Brain microvascular endothelial cell (primary cell): ENCODE data around the gene SORBS1.
A peak's percentile ranks its signal among the peaks of the same experiment; 100 is the strongest.

Experiments used
- DNase-seq: peaks from one replicate; pipeline ENCODE4 v3.0.0-alpha.2; 2020
- H3K27ac ChIP-seq: fragments of 250-450 bp; sonication (Bioruptor Pico); 2 replicates; pipeline ENCODE4 v1.5.1; 2020; ENCODE audit warnings: mild to moderate bottlenecking, moderate library complexity
- H3K27me3 ChIP-seq: fragments of 250-450 bp; sonication (Bioruptor Pico); replicated peaks from 2 replicates; pipeline ENCODE4 v1.5.1; 2020; ENCODE audit warnings: mild to moderate bottlenecking
- H3K36me3 ChIP-seq: fragments of 250-450 bp; sonication (Bioruptor Pico); replicated peaks from 2 replicates; pipeline ENCODE4 v1.5.1; 2020; ENCODE audit warnings: mild to moderate bottlenecking
- H3K4me3 ChIP-seq: 2 replicates; pipeline ENCODE4 v1.5.1; 2011; ENCODE audit warnings: low read depth, mild to moderate bottlenecking, control low read depth, low read length, moderate library complexity
- in situ Hi-C: cut with HindIII; loops from 2 replicates; pipeline ENCODE4 v1.10.0; 2017; ENCODE audit warnings: low sequenced_read_pairs, low pct_ligation_motif_present
- TF ChIP-seq, protein P1 (sequence below): IDR thresholded peaks from 2 replicates; pipeline ENCODE4 v1.5.1; 2011; ENCODE audit warnings: low read depth, mild to moderate bottlenecking, moderate library complexity, low read length, control low read depth, inconsistent platforms; ENCODE audit errors: missing control alignments

Gene SORBS1

DNA sequence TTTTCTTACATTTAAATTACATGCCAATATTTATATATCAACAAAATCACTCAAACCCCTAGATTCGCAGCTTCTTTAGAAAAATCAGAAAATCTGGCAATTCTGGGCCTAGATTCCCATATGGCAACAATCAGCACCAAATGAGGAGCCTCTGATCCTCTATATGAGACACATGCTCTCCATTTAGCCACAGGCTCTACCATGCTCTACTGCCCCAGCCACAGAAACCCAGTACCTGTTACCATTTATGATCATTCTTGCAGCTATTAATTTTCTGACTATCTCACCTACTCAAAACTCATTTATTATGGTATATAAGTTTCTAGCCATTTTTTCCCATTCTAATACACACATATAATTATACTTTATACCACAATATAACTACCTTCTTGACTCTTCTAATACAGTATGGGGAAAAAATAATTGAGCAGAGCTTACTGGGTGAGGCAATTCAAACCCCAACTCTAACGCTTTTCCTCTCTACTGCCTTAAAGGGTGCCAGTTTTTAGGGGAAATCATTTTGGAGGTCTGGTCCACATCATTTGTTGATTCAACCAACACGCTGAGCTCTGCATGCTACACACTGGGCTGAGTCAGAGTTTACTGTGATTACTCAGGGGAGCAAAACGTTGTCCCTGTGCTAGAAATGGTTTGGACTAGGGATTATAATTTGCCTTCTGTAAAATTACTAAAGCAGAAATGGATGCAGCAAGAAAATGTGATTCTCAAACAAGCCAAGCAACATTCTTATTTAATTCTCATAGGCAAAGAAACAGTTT lies 281.9 kb downstream of the SORBS1 start:
- peak overlapping the region; percentile 16 for H3K27ac ChIP-seq
- H3K36me3 ChIP-seq, result no peaks in the 10 kb centered on the region
- no peaks in the 10 kb centered on the region for H3K27me3 ChIP-seq
- in situ Hi-C loops, result no loop called here
- H3K4me3 ChIP-seq, result no peak overlapping the region
- DNase-seq, result peak; percentile 65
- TF ChIP-seq, protein P1, sequence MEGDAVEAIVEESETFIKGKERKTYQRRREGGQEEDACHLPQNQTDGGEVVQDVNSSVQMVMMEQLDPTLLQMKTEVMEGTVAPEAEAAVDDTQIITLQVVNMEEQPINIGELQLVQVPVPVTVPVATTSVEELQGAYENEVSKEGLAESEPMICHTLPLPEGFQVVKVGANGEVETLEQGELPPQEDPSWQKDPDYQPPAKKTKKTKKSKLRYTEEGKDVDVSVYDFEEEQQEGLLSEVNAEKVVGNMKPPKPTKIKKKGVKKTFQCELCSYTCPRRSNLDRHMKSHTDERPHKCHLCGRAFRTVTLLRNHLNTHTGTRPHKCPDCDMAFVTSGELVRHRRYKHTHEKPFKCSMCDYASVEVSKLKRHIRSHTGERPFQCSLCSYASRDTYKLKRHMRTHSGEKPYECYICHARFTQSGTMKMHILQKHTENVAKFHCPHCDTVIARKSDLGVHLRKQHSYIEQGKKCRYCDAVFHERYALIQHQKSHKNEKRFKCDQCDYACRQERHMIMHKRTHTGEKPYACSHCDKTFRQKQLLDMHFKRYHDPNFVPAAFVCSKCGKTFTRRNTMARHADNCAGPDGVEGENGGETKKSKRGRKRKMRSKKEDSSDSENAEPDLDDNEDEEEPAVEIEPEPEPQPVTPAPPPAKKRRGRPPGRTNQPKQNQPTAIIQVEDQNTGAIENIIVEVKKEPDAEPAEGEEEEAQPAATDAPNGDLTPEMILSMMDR, result no peak

DNA sequence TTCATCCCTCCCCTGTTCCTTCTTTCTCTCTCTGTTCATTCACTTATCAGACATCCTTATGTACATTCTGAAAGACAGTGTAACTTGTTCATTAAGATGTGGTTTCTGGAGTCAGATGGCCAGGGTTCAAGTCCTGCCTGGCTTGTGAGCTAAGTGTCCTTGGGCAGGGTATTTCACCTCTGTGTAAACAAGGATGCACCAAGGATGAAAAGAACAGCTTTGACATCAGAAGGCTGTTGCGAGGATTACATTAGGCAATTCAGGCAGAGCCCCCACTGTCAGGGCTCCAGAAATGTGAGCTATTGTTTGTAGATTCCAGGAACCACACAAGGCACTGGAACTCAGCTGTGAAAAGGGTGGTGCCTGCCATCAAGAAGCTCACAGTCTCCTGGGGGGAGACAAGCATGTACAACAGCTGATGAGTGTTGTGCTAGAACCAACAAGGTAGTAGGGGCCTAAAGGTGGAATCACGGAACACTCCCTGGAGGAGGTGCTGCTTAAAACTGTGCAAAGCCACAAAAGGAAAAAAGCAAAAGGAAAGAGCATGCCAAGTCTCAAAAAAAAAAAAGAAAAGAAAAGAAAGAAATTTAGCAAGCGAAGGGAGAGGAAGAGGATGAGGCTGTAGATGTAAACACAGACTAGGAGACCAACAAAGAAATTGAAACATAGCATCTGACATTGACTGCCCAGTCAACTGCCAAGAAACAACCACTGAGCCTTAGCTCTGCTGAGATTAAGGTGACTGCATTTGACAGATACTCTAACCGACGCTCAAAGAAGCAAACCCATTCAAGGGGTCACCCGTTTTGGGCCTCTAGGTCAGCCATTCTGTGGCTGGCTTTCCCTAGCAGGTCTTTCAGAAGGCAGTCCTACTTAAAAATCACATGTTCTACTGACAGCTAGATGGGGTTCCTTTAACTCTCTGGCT lies 282.8 kb downstream of the SORBS1 start:
- in situ Hi-C loops, result no loop called here
- peak; percentile 71 for DNase-seq
- TF ChIP-seq, protein P1, result no peak
- peak overlapping the region; percentile 20 for H3K27ac ChIP-seq
- H3K27me3 ChIP-seq, result no peaks in the 10 kb centered on the region
- no peak overlapping the region for H3K4me3 ChIP-seq
- no peaks in the 10 kb centered on the region for H3K36me3 ChIP-seq

DNA sequence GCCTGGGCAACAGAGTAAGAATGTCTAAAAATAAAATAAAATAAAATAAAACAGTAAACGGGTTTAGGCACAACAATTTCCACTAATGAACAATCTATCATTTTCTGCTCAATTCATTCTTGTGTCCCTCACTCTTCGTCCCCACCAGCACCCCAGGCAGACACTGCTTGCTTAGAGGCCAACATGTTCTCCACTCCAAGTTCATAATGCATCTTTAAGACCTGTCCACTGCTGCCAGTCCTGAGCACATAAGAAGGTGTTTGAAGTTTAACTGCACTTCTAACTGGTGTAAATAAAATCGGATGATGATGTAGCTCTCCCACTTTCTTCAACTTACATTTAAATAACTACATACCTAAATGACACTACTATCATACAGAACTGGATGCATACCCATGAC lies 283.6 kb downstream of the SORBS1 start:
- H3K27ac ChIP-seq, result peak overlapping the region; percentile 20

DNA sequence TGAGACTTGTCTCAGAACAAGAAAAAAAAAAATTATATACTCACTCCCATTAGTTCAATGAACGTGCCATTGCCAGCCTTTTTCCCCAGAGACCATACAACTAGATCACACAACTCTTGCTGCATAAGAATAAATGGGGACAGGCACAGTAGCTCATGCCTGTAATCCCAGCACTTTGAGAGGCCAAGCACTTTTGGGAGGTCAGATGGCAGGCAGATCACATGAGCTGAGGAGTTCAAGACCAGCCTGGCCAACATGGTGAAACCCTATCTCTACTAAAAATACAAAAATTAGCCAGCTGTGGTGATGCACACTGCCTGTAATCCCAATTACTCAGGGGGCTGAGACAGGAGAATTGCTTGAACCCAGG lies 284.0 kb downstream of the SORBS1 start:
- DNase-seq, result no peak
- H3K27me3 ChIP-seq, result no peaks in the 10 kb centered on the region
- in situ Hi-C loops, result no loop called here
- H3K27ac ChIP-seq, result no peak overlapping the region
- TF ChIP-seq, protein P1, result no peak
- no peak overlapping the region for H3K4me3 ChIP-seq
- no peaks in the 10 kb centered on the region for H3K36me3 ChIP-seq

More for the DNA sequence above, 283.6 kb downstream of the SORBS1 start:
- H3K4me3 ChIP-seq, result no peak overlapping the region
- DNase-seq, result no peak
- TF ChIP-seq, protein P1, result no peak
- no peaks in the 10 kb centered on the region for H3K36me3 ChIP-seq
- H3K27me3 ChIP-seq, result no peaks in the 10 kb centered on the region
- in situ Hi-C loops, result no loop called here

DNA sequence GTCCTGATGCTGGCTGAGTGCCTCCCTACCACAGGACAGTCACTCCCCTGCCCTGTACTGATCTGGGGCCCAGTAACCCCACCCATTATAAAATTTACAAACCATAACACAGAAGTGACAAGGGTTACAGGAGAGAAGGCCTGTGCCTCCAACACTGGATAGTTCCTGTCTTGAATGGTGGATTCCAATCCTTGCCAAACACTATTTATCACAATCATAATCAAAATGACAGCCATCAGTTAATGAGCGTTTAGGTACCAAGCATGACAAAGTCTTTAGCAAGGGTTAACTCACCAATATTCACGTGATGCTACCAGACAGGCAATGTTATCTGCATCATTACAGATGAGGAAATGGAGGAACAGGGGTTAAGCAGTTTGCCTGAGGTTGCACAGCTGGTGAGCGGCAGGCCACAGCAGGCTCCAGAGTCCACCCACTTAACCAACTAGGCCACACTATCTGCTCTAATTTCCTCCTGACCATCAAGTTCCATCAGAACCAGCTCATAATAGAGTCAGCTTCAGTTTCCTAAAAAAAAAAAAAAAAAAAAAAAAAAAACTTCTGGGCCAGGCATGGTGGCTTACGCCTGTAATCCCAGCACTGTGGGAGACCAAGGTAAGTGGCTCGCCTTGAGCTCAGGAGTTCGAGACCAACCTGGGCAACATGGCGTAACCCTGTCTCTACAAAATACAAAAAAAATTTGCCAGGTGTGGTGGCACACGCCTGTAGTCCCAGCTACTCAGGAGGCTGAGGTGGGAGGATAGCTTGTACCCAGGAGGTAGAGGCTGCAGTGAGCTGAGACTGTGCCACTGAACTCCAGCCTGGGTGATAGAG lies 284.6 kb downstream of the SORBS1 start:
- TF ChIP-seq, protein P1, result no peak
- in situ Hi-C loops, result no loop called here
- H3K4me3 ChIP-seq, result no peak overlapping the region
- H3K27ac ChIP-seq, result peak overlapping the region; percentile 80
- H3K27me3 ChIP-seq, result no peaks in the 10 kb centered on the region
- DNase-seq, result no peak
- no peaks in the 10 kb centered on the region for H3K36me3 ChIP-seq
